ENCODE measurements around the gene TMEM52. TPM values are rescaled to one million over a fixed set of nuclear protein-coding genes. Genes with fewer than 3 reads are reported as not detected.

Gene TMEM52
- total RNA-seq, 1 donor from 2014 or later = 0.51 TPM

GRCh38 chr1:1922956-1923833 is 4.1 kb upstream of the TMEM52 start:
- TF ChIP-seq, protein P1, sequence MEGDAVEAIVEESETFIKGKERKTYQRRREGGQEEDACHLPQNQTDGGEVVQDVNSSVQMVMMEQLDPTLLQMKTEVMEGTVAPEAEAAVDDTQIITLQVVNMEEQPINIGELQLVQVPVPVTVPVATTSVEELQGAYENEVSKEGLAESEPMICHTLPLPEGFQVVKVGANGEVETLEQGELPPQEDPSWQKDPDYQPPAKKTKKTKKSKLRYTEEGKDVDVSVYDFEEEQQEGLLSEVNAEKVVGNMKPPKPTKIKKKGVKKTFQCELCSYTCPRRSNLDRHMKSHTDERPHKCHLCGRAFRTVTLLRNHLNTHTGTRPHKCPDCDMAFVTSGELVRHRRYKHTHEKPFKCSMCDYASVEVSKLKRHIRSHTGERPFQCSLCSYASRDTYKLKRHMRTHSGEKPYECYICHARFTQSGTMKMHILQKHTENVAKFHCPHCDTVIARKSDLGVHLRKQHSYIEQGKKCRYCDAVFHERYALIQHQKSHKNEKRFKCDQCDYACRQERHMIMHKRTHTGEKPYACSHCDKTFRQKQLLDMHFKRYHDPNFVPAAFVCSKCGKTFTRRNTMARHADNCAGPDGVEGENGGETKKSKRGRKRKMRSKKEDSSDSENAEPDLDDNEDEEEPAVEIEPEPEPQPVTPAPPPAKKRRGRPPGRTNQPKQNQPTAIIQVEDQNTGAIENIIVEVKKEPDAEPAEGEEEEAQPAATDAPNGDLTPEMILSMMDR (IDR thresholded peaks at IDR 0.05) = no peak
- ChIA-PET POLR2A (no interaction called here), CTCF (interaction anchor here (0.9 kb wide), 1 partner anchor 122 kb away, joined by 3 read pairs; no protein-coding TSS in a partner anchor)
- Mint-ChIP-seq H3K4me1 (no peaks in the 10 kb centered on the region), H3K27ac (no peak overlapping the region), H3K9me3 (no peaks in the 10 kb centered on the region), H3K36me3 (ENCODE audit: low read depth) (no peaks in the 10 kb centered on the region), H3K4me3 (no peak overlapping the region), H3K27me3 (peaks cover 7% of the 10 kb centered on the region)
- ATAC-seq (ENCODE audit: low read depth) (no peak), DNase-seq (no peak)
- intact Hi-C loops (cut with micrococcal nuclease) = no loop called here

DNA sequence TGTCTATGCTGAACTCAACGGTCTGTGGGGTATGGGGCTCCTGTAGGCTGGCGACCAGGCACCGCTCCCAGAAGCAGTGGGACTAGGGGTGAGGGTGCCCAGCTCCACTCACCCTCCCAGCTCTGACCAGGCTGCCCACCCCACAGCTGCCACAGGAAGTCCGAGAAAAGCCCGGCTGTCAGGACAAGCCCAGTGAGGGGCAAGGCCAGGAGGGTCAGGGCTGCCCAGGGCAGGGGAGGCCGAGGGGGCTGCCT is 3.5 kb upstream of the TMEM52 start:
- TF ChIP-seq, protein P1 (IDR thresholded peaks at IDR 0.05) = no peak

GRCh38 chr1:1921901-1922701 is 3.0 kb upstream of the TMEM52 start:
- ChIA-PET POLR2A (no interaction called here), CTCF (no interaction called here)
- H3K4me1 Mint-ChIP-seq = no peaks in the 10 kb centered on the region
- H3K27me3 Mint-ChIP-seq = peaks cover 7% of the 10 kb centered on the region
- no peak overlapping the region for H3K27ac Mint-ChIP-seq
- no peaks in the 10 kb centered on the region for H3K36me3 Mint-ChIP-seq (ENCODE audit: low read depth)
- H3K4me3 Mint-ChIP-seq = no peak overlapping the region
- no peaks in the 10 kb centered on the region for H3K9me3 Mint-ChIP-seq
- no peak for ATAC-seq (ENCODE audit: low read depth)
- DNase-seq = no peak
- TF ChIP-seq, protein P1 (IDR thresholded peaks at IDR 0.05) = no peak
- intact Hi-C loops (cut with micrococcal nuclease) = no loop called here

More for the DNA sequence above, 3.5 kb upstream of the TMEM52 start:
- CTCF ChIA-PET = interaction anchor here (0.9 kb wide), 1 partner anchor 122 kb away, joined by 3 read pairs; no protein-coding TSS in a partner anchor
- no peaks in the 10 kb centered on the region for H3K4me1 Mint-ChIP-seq
- intact Hi-C loops (cut with micrococcal nuclease) = no loop called here
- H3K4me3 Mint-ChIP-seq = no peak overlapping the region
- no peak for DNase-seq
- H3K36me3 Mint-ChIP-seq (ENCODE audit: low read depth) = no peaks in the 10 kb centered on the region
- peaks cover 7% of the 10 kb centered on the region for H3K27me3 Mint-ChIP-seq
- no peak overlapping the region for H3K27ac Mint-ChIP-seq
- H3K9me3 Mint-ChIP-seq = no peaks in the 10 kb centered on the region
- POLR2A ChIA-PET = no interaction called here
- no peak for ATAC-seq (ENCODE audit: low read depth)

- Mint-ChIP-seq H3K4me3 (no peak overlapping the region), H3K4me1 (no peaks in the 10 kb centered on the region), H3K27ac (no peak overlapping the region), H3K9me3 (no peaks in the 10 kb centered on the region), H3K36me3 (ENCODE audit: low read depth) (no peaks in the 10 kb centered on the region), H3K27me3 (peaks cover 7% of the 10 kb centered on the region)
- POLR2A ChIA-PET = no interaction called here
- TF ChIP-seq, protein P1 (IDR thresholded peaks at IDR 0.05) = no peak
- ATAC-seq (ENCODE audit: low read depth) (no peak), DNase-seq (no peak)
- CTCF ChIA-PET = no interaction called here
- intact Hi-C loops (cut with micrococcal nuclease) = no loop called here
Measured at GRCh38 chr1:1921459-1921862, 2.4 kb upstream of the TMEM52 start.

All from activated B cell treated with CpG ODN at 0.5 μM for 24 hours (primary cell).